Panc1 (cell line): Measurements from ENCODE around the gene SEC61G. TPM values are rescaled to one million over a fixed set of nuclear protein-coding genes. Genes with fewer than 3 reads are reported as not detected.

ENCODE experiments used
- ATAC-seq: fragments of 200-7000 bp; cut with Tn5 transposase; 2 replicates; pipeline ENCODE4 v1.9.1; 2020; ENCODE audit warnings: mild to moderate bottlenecking, moderate library complexity
- BruUV-seq: library from RNA; stranded (reverse); fragments of 400-500 nt; replicated peaks from 2 replicates; lab custom pipeline; 2021; lab: Mats Ljungman, UMichigan
- CTCF ChIA-PET: fragments of 300-600 bp; sonication (Branson Sonifier 250); formaldehyde crosslinking; loops from one replicate; lab custom pipeline; 2022; ENCODE audit warnings: antibody characterized with exemption; lab: Charles Lee
- POLR2A ChIA-PET: fragments of 300-600 bp; sonication (Branson Sonifier 250); formaldehyde crosslinking; loops from one replicate; lab custom pipeline; 2022; ENCODE audit warnings: antibody characterized with exemption; lab: Charles Lee
- DNase-seq: peaks from one replicate; pipeline ENCODE4 v3.0.0-alpha.2; 2010; ENCODE audit warnings: low read depth, low spot score
- H3K27ac ChIP-seq: 2 replicates; pipeline ENCODE4 v1.5.1; 2011; ENCODE audit warnings: mild to moderate bottlenecking, low read length, inconsistent platforms
- H3K27me3 ChIP-seq: fragments of 200-500 bp; sonication (Bioruptor generic); 2 replicates; pipeline ENCODE4 v1.6.0; 2014; ENCODE audit warnings: low read length, inconsistent platforms; ENCODE audit not compliant: control insufficient read depth, insufficient read depth
- H3K36me3 ChIP-seq: fragments of 200-500 bp; sonication (Bioruptor generic); 2 replicates; pipeline ENCODE4 v1.5.1; 2014; ENCODE audit warnings: inconsistent platforms, mild to moderate bottlenecking, low read length, moderate library complexity; ENCODE audit not compliant: control insufficient read depth, insufficient read depth
- H3K4me1 ChIP-seq: 2 replicates; pipeline ENCODE4 v1.5.1; 2011; ENCODE audit warnings: inconsistent platforms, mild to moderate bottlenecking, low read length, moderate library complexity; ENCODE audit not compliant: control insufficient read depth, insufficient read depth
- H3K4me3 ChIP-seq, 2 experiments: 2 replicates each; pipeline ENCODE4 v1.5.1; 2011 to 2012; ENCODE audit warnings: low read depth in 2 of 2, low read length in 2 of 2, mild to moderate bottlenecking in 2 of 2, inconsistent platforms in 1 of 2, moderate library complexity in 1 of 2
- H3K9me3 ChIP-seq: fragments of 200-500 bp; sonication (Bioruptor generic); 2 replicates; pipeline ENCODE4 v1.5.1; 2014; ENCODE audit warnings: low read depth, mild to moderate bottlenecking, inconsistent platforms, low read length, moderate library complexity; ENCODE audit not compliant: control insufficient read depth, insufficient read depth
- POLR2AphosphoS5 ChIP-seq: IDR thresholded peaks from 2 replicates; pipeline ENCODE4 v1.6.1; 2012; ENCODE audit warnings: mild to moderate bottlenecking, low read depth, low read length, moderate library complexity
- SIN3A ChIP-seq: IDR thresholded peaks from 2 replicates; pipeline ENCODE4 v1.6.1; 2012; ENCODE audit warnings: low read depth, mild to moderate bottlenecking, low read length, moderate library complexity, borderline replicate concordance; ENCODE audit not compliant: insufficient read depth
- TCF7L2 ChIP-seq: IDR thresholded peaks from 2 replicates; pipeline ENCODE4 v1.6.1; 2011; ENCODE audit warnings: mild to moderate bottlenecking, low read depth, low read length, inconsistent platforms
- in situ Hi-C: cut with HindIII; loops from 2 replicates; pipeline ENCODE4 v1.10.0; 2016; ENCODE audit warnings: low sequenced_read_pairs, low pct_unique_long_range_greater_than_20kb
- intact Hi-C: fragments of 100-400 bp; cut with micrococcal nuclease; formaldehyde crosslinking; loops from one replicate; pipeline ENCODE4 v1.10.0; 2022; ENCODE audit not compliant: unreplicated experiment
- total RNA-seq: library from RNA; stranded (reverse); gene quantifications from one replicate; pipeline ENCODE4 v1.2.1, GENCODE V29; 2021; ENCODE audit not compliant: unreplicated experiment
- TF ChIP-seq, protein P1 (sequence below): fragments of 450-650 bp; IDR thresholded peaks from 2 replicates; pipeline ENCODE4 v1.5.1; 2017; ENCODE audit warnings: mild to moderate bottlenecking
- TF ChIP-seq, protein P2 (sequence below), 2 experiments: IDR thresholded peaks; 2 replicates each; pipeline ENCODE4 v1.6.1; 2011 to 2012; ENCODE audit warnings: low read depth in 2 of 2, control low read depth in 1 of 2, low read length in 1 of 2, mild to moderate bottlenecking in 1 of 2, moderate library complexity in 1 of 2; ENCODE audit not compliant: insufficient read depth in 1 of 2

The SEC61G gene
- total RNA-seq, 1 experiment from 2014 or later = 197 TPM

DNA sequence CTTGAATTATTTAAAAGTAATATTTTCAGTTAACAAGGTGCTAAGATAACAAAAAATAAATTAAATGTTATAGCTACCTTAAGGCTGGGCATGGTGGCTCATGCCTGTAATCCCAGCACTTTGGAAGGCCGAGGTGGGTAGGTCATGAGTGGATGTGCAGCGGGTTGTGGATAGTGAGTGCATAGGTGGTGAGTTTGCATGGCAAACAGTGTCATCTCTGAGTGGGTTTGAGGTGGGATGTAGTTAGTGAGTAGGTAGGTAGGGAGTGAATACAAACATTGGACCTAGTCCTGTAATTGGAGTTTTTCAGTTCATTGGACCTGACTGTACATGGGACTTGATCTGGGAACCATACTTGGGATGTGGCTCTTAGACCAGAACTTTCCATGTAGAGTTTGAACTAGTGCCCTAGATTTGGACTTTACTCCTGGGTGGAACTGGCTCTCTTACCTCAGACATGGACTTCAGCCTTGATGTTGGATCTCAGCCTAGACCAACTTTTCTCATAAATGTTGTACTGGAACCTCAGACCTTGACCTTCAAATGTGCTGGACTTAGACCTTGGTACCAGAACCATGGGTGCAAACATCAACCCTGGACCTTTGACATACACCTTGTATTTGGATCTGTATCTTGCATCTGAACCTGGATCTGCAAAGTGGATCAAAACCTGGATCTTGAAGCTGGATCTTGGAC lies 47.0 kb downstream of the SEC61G start:
- DNase-seq = no peak
- in situ Hi-C loops = no loop called here

DNA sequence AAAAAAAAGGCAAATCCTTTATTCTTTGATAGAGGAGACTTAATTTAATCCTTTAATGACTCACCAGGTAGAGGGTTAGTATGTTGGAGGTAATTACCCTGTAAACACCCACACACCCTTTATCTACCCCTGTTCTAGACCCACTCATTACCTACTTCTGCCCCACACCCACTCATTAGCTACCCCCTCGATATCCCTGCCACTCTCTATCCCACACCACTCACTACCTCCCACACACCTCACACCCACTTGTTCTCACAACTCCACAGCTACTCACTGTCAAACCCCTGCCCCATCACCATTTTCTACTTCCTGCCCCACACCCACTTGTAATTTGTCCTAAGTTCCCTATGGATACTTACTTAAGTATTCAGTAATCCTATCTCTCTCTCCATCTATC lies 49.7 kb downstream of the SEC61G start:
- intact Hi-C loops = no loop called here
- H3K9me3 ChIP-seq = no peaks in the 10 kb centered on the region
- DNase-seq = no peak
- POLR2A ChIA-PET = no interaction called here
- H3K27ac ChIP-seq = no peak overlapping the region
- CTCF ChIA-PET = interaction anchor here (0.6 kb wide), 1 partner anchor 700 kb away, joined by 5 read pairs; no protein-coding TSS in a partner anchor
- no peak for ATAC-seq
- H3K27me3 ChIP-seq = no peaks in the 10 kb centered on the region
- BruUV-seq = no TSS peak
- no peaks in the 10 kb centered on the region for H3K36me3 ChIP-seq
- H3K4me3 ChIP-seq = no peak overlapping the region
- no peaks in the 10 kb centered on the region for H3K4me1 ChIP-seq
- in situ Hi-C loops = no loop called here
- TF ChIP-seq, protein P1, sequence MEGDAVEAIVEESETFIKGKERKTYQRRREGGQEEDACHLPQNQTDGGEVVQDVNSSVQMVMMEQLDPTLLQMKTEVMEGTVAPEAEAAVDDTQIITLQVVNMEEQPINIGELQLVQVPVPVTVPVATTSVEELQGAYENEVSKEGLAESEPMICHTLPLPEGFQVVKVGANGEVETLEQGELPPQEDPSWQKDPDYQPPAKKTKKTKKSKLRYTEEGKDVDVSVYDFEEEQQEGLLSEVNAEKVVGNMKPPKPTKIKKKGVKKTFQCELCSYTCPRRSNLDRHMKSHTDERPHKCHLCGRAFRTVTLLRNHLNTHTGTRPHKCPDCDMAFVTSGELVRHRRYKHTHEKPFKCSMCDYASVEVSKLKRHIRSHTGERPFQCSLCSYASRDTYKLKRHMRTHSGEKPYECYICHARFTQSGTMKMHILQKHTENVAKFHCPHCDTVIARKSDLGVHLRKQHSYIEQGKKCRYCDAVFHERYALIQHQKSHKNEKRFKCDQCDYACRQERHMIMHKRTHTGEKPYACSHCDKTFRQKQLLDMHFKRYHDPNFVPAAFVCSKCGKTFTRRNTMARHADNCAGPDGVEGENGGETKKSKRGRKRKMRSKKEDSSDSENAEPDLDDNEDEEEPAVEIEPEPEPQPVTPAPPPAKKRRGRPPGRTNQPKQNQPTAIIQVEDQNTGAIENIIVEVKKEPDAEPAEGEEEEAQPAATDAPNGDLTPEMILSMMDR = no peak
- TF ChIP-seq, protein P2, sequence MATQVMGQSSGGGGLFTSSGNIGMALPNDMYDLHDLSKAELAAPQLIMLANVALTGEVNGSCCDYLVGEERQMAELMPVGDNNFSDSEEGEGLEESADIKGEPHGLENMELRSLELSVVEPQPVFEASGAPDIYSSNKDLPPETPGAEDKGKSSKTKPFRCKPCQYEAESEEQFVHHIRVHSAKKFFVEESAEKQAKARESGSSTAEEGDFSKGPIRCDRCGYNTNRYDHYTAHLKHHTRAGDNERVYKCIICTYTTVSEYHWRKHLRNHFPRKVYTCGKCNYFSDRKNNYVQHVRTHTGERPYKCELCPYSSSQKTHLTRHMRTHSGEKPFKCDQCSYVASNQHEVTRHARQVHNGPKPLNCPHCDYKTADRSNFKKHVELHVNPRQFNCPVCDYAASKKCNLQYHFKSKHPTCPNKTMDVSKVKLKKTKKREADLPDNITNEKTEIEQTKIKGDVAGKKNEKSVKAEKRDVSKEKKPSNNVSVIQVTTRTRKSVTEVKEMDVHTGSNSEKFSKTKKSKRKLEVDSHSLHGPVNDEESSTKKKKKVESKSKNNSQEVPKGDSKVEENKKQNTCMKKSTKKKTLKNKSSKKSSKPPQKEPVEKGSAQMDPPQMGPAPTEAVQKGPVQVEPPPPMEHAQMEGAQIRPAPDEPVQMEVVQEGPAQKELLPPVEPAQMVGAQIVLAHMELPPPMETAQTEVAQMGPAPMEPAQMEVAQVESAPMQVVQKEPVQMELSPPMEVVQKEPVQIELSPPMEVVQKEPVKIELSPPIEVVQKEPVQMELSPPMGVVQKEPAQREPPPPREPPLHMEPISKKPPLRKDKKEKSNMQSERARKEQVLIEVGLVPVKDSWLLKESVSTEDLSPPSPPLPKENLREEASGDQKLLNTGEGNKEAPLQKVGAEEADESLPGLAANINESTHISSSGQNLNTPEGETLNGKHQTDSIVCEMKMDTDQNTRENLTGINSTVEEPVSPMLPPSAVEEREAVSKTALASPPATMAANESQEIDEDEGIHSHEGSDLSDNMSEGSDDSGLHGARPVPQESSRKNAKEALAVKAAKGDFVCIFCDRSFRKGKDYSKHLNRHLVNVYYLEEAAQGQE (IDR thresholded peaks at IDR 0.05; ENCODE audit: insufficient read depth in 1 of 2, low read depth in 2 of 2, low read length in 1 of 2) = no peak
- TF ChIP-seq POLR2AphosphoS5 (no peak), TCF7L2 (no peak), SIN3A (no peak)

More for the DNA sequence above, 47.0 kb downstream of the SEC61G start:
- Histone ChIP-seq H3K27me3 (no peaks in the 10 kb centered on the region), H3K9me3 (no peaks in the 10 kb centered on the region), H3K27ac (no peak overlapping the region), H3K4me3 (no peak overlapping the region), H3K36me3 (no peaks in the 10 kb centered on the region), H3K4me1 (no peaks in the 10 kb centered on the region)
- ATAC-seq = no peak
- intact Hi-C loops = no loop called here
- ChIA-PET CTCF (no interaction called here), POLR2A (no interaction called here)
- no TSS peak for BruUV-seq
- no peak for TF ChIP-seq TCF7L2
- TF ChIP-seq, protein P2 (IDR thresholded peaks at IDR 0.05; ENCODE audit: insufficient read depth in 1 of 2, low read depth in 2 of 2, low read length in 1 of 2) = no peak
- no peak for TF ChIP-seq SIN3A
- TF ChIP-seq POLR2AphosphoS5 = no peak
- TF ChIP-seq, protein P1 = no peak
